Measurements from ENCODE around the gene NET1. TPM values are rescaled to one million over a fixed set of nuclear protein-coding genes. Genes with fewer than 3 reads are reported as not detected.

The NET1 gene
- total RNA-seq, 4 donors from 2014 or later, result 90.0 to 311 (median 289) TPM

GRCh38 chr10:5416981-5417380 is 4.6 kb downstream of the NET1 start:
- H3K27ac ChIP-seq, result no peak overlapping the region
- intact Hi-C loops (cut with DNase I; ENCODE audit: low total_unique reads), result no loop called here
- no peak for DNase-seq
- 93% methylated on average over 11 of the region's 11 CpGs; no CpG with 5 or more reads in 1 of the 2 donors for WGBS, 2 donors (ENCODE audit: low coverage in 1 of 2)
- H3K27me3 ChIP-seq, result no peaks in the 10 kb centered on the region
- H3K36me3 ChIP-seq, result no peaks in the 10 kb centered on the region
- TF ChIP-seq POLR2AphosphoS5 (IDR thresholded peaks at IDR 0.05) (no peak), POLR2A (IDR thresholded peaks at IDR 0.05) (no peak), EP300 (IDR thresholded peaks at IDR 0.05; ENCODE audit: low read depth) (no peak)
- TF ChIP-seq, protein P1, sequence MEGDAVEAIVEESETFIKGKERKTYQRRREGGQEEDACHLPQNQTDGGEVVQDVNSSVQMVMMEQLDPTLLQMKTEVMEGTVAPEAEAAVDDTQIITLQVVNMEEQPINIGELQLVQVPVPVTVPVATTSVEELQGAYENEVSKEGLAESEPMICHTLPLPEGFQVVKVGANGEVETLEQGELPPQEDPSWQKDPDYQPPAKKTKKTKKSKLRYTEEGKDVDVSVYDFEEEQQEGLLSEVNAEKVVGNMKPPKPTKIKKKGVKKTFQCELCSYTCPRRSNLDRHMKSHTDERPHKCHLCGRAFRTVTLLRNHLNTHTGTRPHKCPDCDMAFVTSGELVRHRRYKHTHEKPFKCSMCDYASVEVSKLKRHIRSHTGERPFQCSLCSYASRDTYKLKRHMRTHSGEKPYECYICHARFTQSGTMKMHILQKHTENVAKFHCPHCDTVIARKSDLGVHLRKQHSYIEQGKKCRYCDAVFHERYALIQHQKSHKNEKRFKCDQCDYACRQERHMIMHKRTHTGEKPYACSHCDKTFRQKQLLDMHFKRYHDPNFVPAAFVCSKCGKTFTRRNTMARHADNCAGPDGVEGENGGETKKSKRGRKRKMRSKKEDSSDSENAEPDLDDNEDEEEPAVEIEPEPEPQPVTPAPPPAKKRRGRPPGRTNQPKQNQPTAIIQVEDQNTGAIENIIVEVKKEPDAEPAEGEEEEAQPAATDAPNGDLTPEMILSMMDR (IDR thresholded peaks at IDR 0.05), result no peak
- peaks cover 0 to 8% of the 10 kb centered on the region in 2 donors for H3K9me3 ChIP-seq
- peaks cover 0 to 11% (median 7%) of the 10 kb centered on the region in 4 donors for H3K4me1 ChIP-seq
- H3K4me3 ChIP-seq, result no peak overlapping the region
- in situ Hi-C loops (cut with MboI; ENCODE audit: low pct_ligation_motif_present in 1 of 4, low pct_unique_long_range_greater_than_20kb in 1 of 4, low sequenced_read_pairs in 3 of 4), result no loop called here

GRCh38 chr10:5418584-5418983 is 6.2 kb downstream of the NET1 start:
- Histone ChIP-seq H3K27ac (no peak overlapping the region), H3K9me3 (peaks cover 0 to 8% of the 10 kb centered on the region in 2 donors), H3K4me1 (peaks cover 0 to 2% (median under 1%) of the 10 kb centered on the region in 4 donors), H3K36me3 (no peaks in the 10 kb centered on the region), H3K4me3 (no peak overlapping the region), H3K27me3 (no peaks in the 10 kb centered on the region)
- in situ Hi-C loops (cut with MboI; ENCODE audit: low pct_ligation_motif_present in 1 of 4, low pct_unique_long_range_greater_than_20kb in 1 of 4, low sequenced_read_pairs in 3 of 4) (no loop called here), intact Hi-C loops (cut with DNase I; ENCODE audit: low total_unique reads) (no loop called here)
- TF ChIP-seq, protein P1 (IDR thresholded peaks at IDR 0.05), result no peak
- no peak for TF ChIP-seq EP300 (IDR thresholded peaks at IDR 0.05; ENCODE audit: low read depth)
- no peak for DNase-seq

DNA sequence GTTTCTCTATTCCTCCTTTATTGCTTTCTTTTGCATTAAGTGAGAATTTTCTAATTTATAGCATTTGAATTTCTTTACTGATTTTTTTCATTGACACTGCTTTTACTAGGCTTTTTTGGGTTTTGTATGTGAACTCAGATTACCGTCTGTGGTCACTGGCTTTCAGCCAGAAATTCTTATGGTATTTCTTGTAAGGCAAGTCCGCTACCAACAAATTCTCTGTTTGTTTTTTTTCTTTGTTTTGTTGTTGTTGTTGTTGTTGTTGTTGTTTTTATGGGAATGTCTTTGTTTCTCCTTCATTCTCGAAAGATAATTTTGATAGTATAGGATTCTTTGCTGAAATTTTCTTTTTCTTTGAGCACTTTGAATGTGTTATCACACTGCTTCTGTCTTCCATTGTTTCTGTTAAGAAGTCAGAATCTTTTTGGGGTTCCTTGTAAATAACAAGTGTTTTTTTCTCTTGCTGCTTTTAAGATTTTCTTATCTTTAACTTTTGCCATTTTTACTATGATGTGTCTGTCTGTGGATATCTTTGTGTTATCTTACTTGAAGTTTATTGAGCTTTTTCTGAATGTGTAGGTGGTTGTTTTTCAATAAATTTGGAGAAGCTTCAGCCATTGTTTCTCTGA is 7.2 kb downstream of the NET1 start:
- H3K9me3 ChIP-seq, result peaks cover 0 to 8% of the 10 kb centered on the region in 2 donors
- in situ Hi-C loops (cut with MboI; ENCODE audit: low pct_ligation_motif_present in 1 of 4, low pct_unique_long_range_greater_than_20kb in 1 of 4, low sequenced_read_pairs in 3 of 4) (no loop called here), intact Hi-C loops (cut with DNase I; ENCODE audit: low total_unique reads) (no loop called here)
- DNase-seq, result no peak
- WGBS, 2 donors (ENCODE audit: low coverage in 1 of 2), result 87 to 95% methylated on average over 3 of the region's 3 CpGs
- TF ChIP-seq, protein P1 (IDR thresholded peaks at IDR 0.05), result no peak
- TF ChIP-seq POLR2A (IDR thresholded peaks at IDR 0.05), result no peak
- H3K27me3 ChIP-seq, result no peaks in the 10 kb centered on the region
- no peak overlapping the region for H3K27ac ChIP-seq
- no peaks in the 10 kb centered on the region for H3K36me3 ChIP-seq
- no peak overlapping the region for H3K4me3 ChIP-seq
- H3K4me1 ChIP-seq, result no peaks in the 10 kb centered on the region

DNA sequence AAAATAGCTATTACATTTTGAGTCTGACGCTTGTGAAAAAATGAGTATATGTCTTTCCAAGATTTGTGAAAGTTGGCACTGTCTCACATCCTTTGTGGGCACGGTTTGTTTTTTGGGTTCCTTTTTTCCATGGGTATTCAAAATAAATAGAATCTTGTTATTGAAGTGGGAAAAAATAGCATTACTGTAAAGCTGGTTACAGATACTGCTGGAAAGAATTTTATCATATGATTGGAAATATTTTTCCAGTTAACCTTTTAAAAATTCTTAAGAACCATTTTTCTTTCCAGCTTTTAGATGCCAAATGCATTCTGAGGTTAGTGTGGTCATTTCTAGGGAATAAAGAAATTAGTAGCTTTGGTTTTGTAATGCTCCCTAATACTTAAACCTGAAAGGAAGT is 11.4 kb downstream of the NET1 start:
- Histone ChIP-seq H3K27me3 (no peaks in the 10 kb centered on the region), H3K9me3 (peaks cover 0 to 3% of the 10 kb centered on the region in 2 donors), H3K27ac (no peak overlapping the region), H3K4me3 (no peak overlapping the region), H3K36me3 (no peaks in the 10 kb centered on the region), H3K4me1 (no peaks in the 10 kb centered on the region)
- DNase-seq, result no peak
- WGBS, 2 donors (ENCODE audit: low coverage in 1 of 2), result 39 to 47% methylated on average over 2 of the region's 2 CpGs
- intact Hi-C loops (cut with DNase I; ENCODE audit: low total_unique reads), result no loop called here
- in situ Hi-C loops (cut with MboI; ENCODE audit: low pct_ligation_motif_present in 1 of 4, low pct_unique_long_range_greater_than_20kb in 1 of 4, low sequenced_read_pairs in 3 of 4), result no loop called here
- no peak for TF ChIP-seq POLR2AphosphoS5 (IDR thresholded peaks at IDR 0.05)
- TF ChIP-seq POLR2A (IDR thresholded peaks at IDR 0.05), result no peak
- TF ChIP-seq, protein P1 (IDR thresholded peaks at IDR 0.05), result no peak
- TF ChIP-seq EP300 (IDR thresholded peaks at IDR 0.05; ENCODE audit: low read depth), result no peak

All from transverse colon (tissue), 4 donors.